GM12878 (cell line): ENCODE results near the gene SCCPDH. TPM values are rescaled to one million over a fixed set of nuclear protein-coding genes. Genes with fewer than 3 reads are reported as not detected.
A peak's percentile ranks its signal among the peaks of the same experiment; 100 is the strongest.

Experiments
- ATAC-seq: fragments of 200-7000 bp; cut with Tn5 transposase; 3 replicates; pipeline ENCODE4 v1.9.1; 2020; ENCODE audit warnings: mild to moderate bottlenecking, moderate library complexity
- BruUV-seq: library from RNA; stranded (reverse); fragments of 400-500 nt; replicated peaks from 2 replicates; lab custom pipeline; 2021; lab: Mats Ljungman, UMichigan
- CTCF ChIA-PET: fragments of 300-600 bp; sonication (Branson Sonifier 250); formaldehyde crosslinking; extraction: SDS; loops from one replicate; lab custom pipeline; 2021; ENCODE audit warnings: inconsistent platforms; lab: Yijun Ruan, JAX
- POLR2A ChIA-PET: fragments of 350-600 bp; formaldehyde crosslinking; extraction: SDS; loops from one replicate; lab custom pipeline; 2021; ENCODE audit warnings: inconsistent platforms; lab: Charles Lee
- RAD21 ChIA-PET: fragments of 300-600 bp; sonication (Branson Sonifier 250); formaldehyde crosslinking; loops from one replicate; lab custom pipeline; 2023; ENCODE audit warnings: antibody characterized with exemption; ENCODE audit not compliant: unreplicated experiment; lab: Charles Lee
- SMC1A ChIA-PET: fragments of 300-600 bp; sonication (Branson Sonifier 250); formaldehyde crosslinking; loops from one replicate; lab custom pipeline; 2023; ENCODE audit not compliant: unreplicated experiment, uncharacterized antibody; lab: Charles Lee
- DNase-seq: peaks from one replicate; pipeline ENCODE4 v3.0.0-alpha.2; 2011; ENCODE audit warnings: low read depth, low spot score
- FAIRE-seq: peaks from 3 replicates; lab custom pipeline; 2011; peaks lifted over from hg19 to GRCh38; lab: Jason Lieb, UNC
- H2AFZ ChIP-seq: 2 replicates; pipeline ENCODE4 v1.6.0; 2011; ENCODE audit warnings: low read depth, low read length, control low read depth; ENCODE audit not compliant: control insufficient read depth
- H3K27ac ChIP-seq: 2 replicates; pipeline ENCODE4 v1.5.1; 2011; ENCODE audit warnings: control low read depth; ENCODE audit not compliant: control insufficient read depth, insufficient read depth
- H3K27me3 ChIP-seq, 2 experiments: replicated peaks in 1 of 2; 2 replicates each; pipeline versions ENCODE4 v1.6.0 to v1.6.1; 2011; ENCODE audit warnings: low read length in 1 of 2; ENCODE audit not compliant: control insufficient read depth in 2 of 2, insufficient read depth in 2 of 2
- H3K36me3 ChIP-seq, 2 experiments: 2 replicates each; pipeline ENCODE4 v1.5.1; 2011; ENCODE audit warnings: low read length in 1 of 2; ENCODE audit not compliant: control insufficient read depth in 2 of 2, insufficient read depth in 2 of 2
- H3K4me1 ChIP-seq: 2 replicates; pipeline ENCODE4 v1.6.1; 2011; ENCODE audit warnings: mild to moderate bottlenecking, low read length, moderate library complexity, mixed read lengths; ENCODE audit not compliant: control insufficient read depth, insufficient read depth
- H3K4me2 ChIP-seq: 2 replicates; pipeline ENCODE4 v1.6.0; 2011; ENCODE audit warnings: control low read depth; ENCODE audit not compliant: control insufficient read depth, insufficient read depth
- H3K4me3 ChIP-seq: fragments of 200-600 bp; sonication (generic); 2 replicates; pipeline ENCODE4 v1.5.1; 2016
- H3K79me2 ChIP-seq: 2 replicates; pipeline ENCODE4 v1.6.0; 2011; ENCODE audit warnings: low read length; ENCODE audit not compliant: control insufficient read depth, insufficient read depth
- H3K9ac ChIP-seq: 2 replicates; pipeline ENCODE4 v1.8.0; 2011; ENCODE audit warnings: low read length, control low read depth, mixed read lengths; ENCODE audit not compliant: control insufficient read depth, insufficient read depth
- H3K9me3 ChIP-seq: replicated peaks from 3 replicates; pipeline ENCODE4 v1.5.1; 2011; ENCODE audit warnings: mild to moderate bottlenecking, low read length; ENCODE audit not compliant: control insufficient read depth, insufficient read depth
- H4K20me1 ChIP-seq: 2 replicates; pipeline ENCODE4 v1.6.0; 2011; ENCODE audit not compliant: control insufficient read depth, insufficient read depth
- ATF3 ChIP-seq: IDR thresholded peaks from 2 replicates; pipeline ENCODE4 v1.6.1; 2011; ENCODE audit warnings: low read depth, mild to moderate bottlenecking, low read length, moderate library complexity, borderline replicate concordance; ENCODE audit errors: extremely low read depth
- CBX5 ChIP-seq: sonication (generic); IDR thresholded peaks from 2 replicates; pipeline ENCODE4 v1.6.1; 2016; ENCODE audit warnings: low read depth, moderate library complexity, mild to moderate bottlenecking, inconsistent platforms
- CREM ChIP-seq: IDR thresholded peaks from 2 replicates; pipeline ENCODE4 v1.6.1; 2014; ENCODE audit warnings: antibody characterized with exemption, low read depth
- DPF2 ChIP-seq: fragments of 450-650 bp; IDR thresholded peaks from 2 replicates; pipeline ENCODE4 v1.6.1; 2017; ENCODE audit warnings: mild to moderate bottlenecking
- E2F8 ChIP-seq: fragments of 450-650 bp; IDR thresholded peaks from 2 replicates; pipeline ENCODE4 v1.6.1; 2018; ENCODE audit warnings: mild to moderate bottlenecking, low read depth, moderate library complexity; ENCODE audit not compliant: partially characterized antibody
- FOXK2 ChIP-seq: fragments of 450-650 bp; IDR thresholded peaks from 2 replicates; pipeline ENCODE4 v1.6.1; 2017; ENCODE audit warnings: mild to moderate bottlenecking, moderate library complexity
- IKZF1 ChIP-seq: fragments of 450-650 bp; conservative IDR thresholded peaks from 2 replicates; pipeline ENCODE4 v1.6.1; 2017; ENCODE audit warnings: antibody characterized with exemption, mild to moderate bottlenecking
- IRF3 ChIP-seq: fragments of 450-650 bp; IDR thresholded peaks from 2 replicates; pipeline ENCODE4 v1.6.1; 2014; ENCODE audit warnings: mild to moderate bottlenecking
- MXI1 ChIP-seq: fragments of 150-350 bp; IDR thresholded peaks from 2 replicates; pipeline ENCODE4 v1.6.1; 2011; ENCODE audit warnings: low read depth, mild to moderate bottlenecking, inconsistent platforms, low read length, improper control_type of control experiment
- NR2F1 ChIP-seq: fragments of 450-650 bp; conservative IDR thresholded peaks from 2 replicates; pipeline ENCODE4 v1.6.1; 2017; ENCODE audit warnings: mild to moderate bottlenecking
- NRF1 ChIP-seq: conservative IDR thresholded peaks from 2 replicates; pipeline ENCODE4 v1.6.1; 2011; ENCODE audit warnings: mild to moderate bottlenecking, low read depth, low read length, improper control_type of control experiment
- RBBP5 ChIP-seq: fragments of 200-600 bp; sonication (generic); conservative IDR thresholded peaks from 2 replicates; pipeline ENCODE4 v1.6.1; 2016
- RCOR1 ChIP-seq: conservative IDR thresholded peaks from 2 replicates; pipeline ENCODE4 v1.6.1; 2012; ENCODE audit warnings: low read depth, low read length, improper control_type of control experiment
- SMAD1 ChIP-seq: fragments of 450-650 bp; IDR thresholded peaks from 2 replicates; pipeline ENCODE4 v1.6.1; 2018; ENCODE audit warnings: mild to moderate bottlenecking, low read depth; ENCODE audit not compliant: partially characterized antibody
- SUZ12 ChIP-seq: fragments of 200-600 bp; sonication (generic); IDR thresholded peaks from one replicate; pipeline ENCODE4 v1.6.1; 2018; ENCODE audit warnings: antibody characterized with exemption, mild to moderate bottlenecking; ENCODE audit not compliant: unreplicated experiment
- TAF1 ChIP-seq: IDR thresholded peaks from 2 replicates; pipeline ENCODE4 v1.6.1; 2011; ENCODE audit warnings: mild to moderate bottlenecking, low read depth, low read length, borderline replicate concordance
- ZNF217 ChIP-seq: fragments of 450-650 bp; IDR thresholded peaks from 2 replicates; pipeline ENCODE4 v1.6.1; 2017; ENCODE audit warnings: antibody characterized with exemption, mild to moderate bottlenecking
- WGBS: methylation state at CpG from one replicate; pipeline ENCODE4 v1.1.6; 2016; ENCODE audit warnings: low lambda C conversion rate; ENCODE audit not compliant: insufficient replicate concordance, insufficient coverage; ENCODE audit errors: missing lambda C conversion rate; 5-methylcytosine and 5-hydroxymethylcytosine counted together
- in situ Hi-C: fragments of 300-500 bp; cut with MboI; formaldehyde crosslinking; loops from 9 replicates; pipeline ENCODE4 v1.14.3; 2018; ENCODE audit warnings: mixed read lengths
- intact Hi-C: fragments of 100-400 bp; cut with micrococcal nuclease; formaldehyde crosslinking; loops from one replicate; pipeline ENCODE4 v1.14.2; 2022; ENCODE audit not compliant: unreplicated experiment
- polyA plus RNA-seq, 11 experiments: library from polyadenylated mRNA; depleted of rRNA in 4 of 11; unstranded in 6 of 11; stranded (reverse) in 5 of 11; fragments of >200 nt; fragmentation: Nextera tagmentation in 4 of 11; fragmentation: Illumina TruSeq in 1 of 11; extraction: Ambion mirVana in 4 of 11; extraction: Trizol in 1 of 11; gene quantifications; 1 replicate in 1 of 11; 2 replicates in 10 of 11; pipeline versions ENCODE4 v1.2.1 to v1.2.3, GENCODE V29; 2011 to 2016; ENCODE audit warnings: inconsistent platforms in 2 of 11, missing spikeins in 2 of 11, low read depth in 1 of 11
- total RNA-seq, 4 experiments: library from RNA; depleted of rRNA in 3 of 4; stranded (reverse); fragments of >200 nt in 3 of 4; fragmentation: Illumina TruSeq in 1 of 4; extraction: Trizol in 1 of 4; gene quantifications; 2 replicates each; pipeline versions ENCODE4 v1.2.1 to v1.2.3, GENCODE V29; 2013 to 2021

Gene SCCPDH
- total and polyA plus RNA-seq, 10 of the 15 experiments (the other 5 are each of a cell fraction or from before 2014, with no cell fraction given), result 5.4 to 44.8 (median 24.5) TPM

GRCh38 chr1:246771366-246771765, 47.2 kb downstream of the SCCPDH start (continued):
- no peak for TF ChIP-seq NRF1
- TF ChIP-seq NR2F1, result no peak
- no peak for TF ChIP-seq DPF2

GRCh38 chr1:246772686-246773085, 48.5 kb downstream of the SCCPDH start:
- ATAC-seq (peak; percentile 57), DNase-seq (no peak), FAIRE-seq (no peak)
- Histone ChIP-seq H3K4me1 (peaks cover 9% of the 10 kb centered on the region), H3K36me3 (peaks cover 0 to 6% of the 10 kb centered on the region in 2 experiments; a peak in 1 of 4 replicates), H3K27ac (peak overlapping the region; percentile 38), H3K79me2 (no peaks in the 10 kb centered on the region), H4K20me1 (no peaks in the 10 kb centered on the region), H3K4me3 (peak overlapping the region; percentile 50; the same call in 1 of the 2 replicates), H3K9me3 (peaks cover 3% of the 10 kb centered on the region; the same call in 2 of the 3 replicates), H3K9ac (no peak overlapping the region), H3K4me2 (peak overlapping the region; percentile 40; the same call in 1 of the 2 replicates), H3K27me3 (no peaks in the 10 kb centered on the region), H2AFZ (no peak overlapping the region)
- no TSS peak for BruUV-seq
- intact Hi-C loops (no loop called here), in situ Hi-C loops (no loop called here)
- ChIA-PET POLR2A (no interaction called here), CTCF (no interaction called here), RAD21 (no interaction called here), SMC1A (interaction anchor here (1.5 kb wide), 1 partner anchor 12 kb away, joined by 4 read pairs; no protein-coding TSS in a partner anchor)
- TF ChIP-seq ATF3 (no peak), ZNF217 (no peak), SUZ12 (no peak), CREM (no peak), FOXK2 (no peak), E2F8 (no peak), RCOR1 (no peak), CBX5 (no peak), RBBP5 (no peak), TAF1 (no peak), MXI1 (no peak), IKZF1 (no peak), IRF3 (no peak), SMAD1 (no peak)
- WGBS, result 93% methylated on average over 2 of the region's 2 CpGs
